Loucy (cell line): ENCODE results near the gene SNRNP200.

ENCODE experiments used
- CTCF ChIP-seq: fragments of 200-600 bp; sonication (generic); conservative IDR thresholded peaks from 2 replicates; pipeline ENCODE4 v1.5.1; 2014; ENCODE audit warnings: mild to moderate bottlenecking, antibody characterized with exemption, low read length
- EZH2phosphoT487 ChIP-seq: fragments of 200-600 bp; IDR thresholded peaks from 2 replicates; pipeline ENCODE4 v1.6.1; 2018; ENCODE audit warnings: antibody characterized with exemption, mild to moderate bottlenecking, moderate library complexity, borderline replicate concordance

GRCh38 chr2:96238266-96238665, 67.1 kb downstream of the SNRNP200 start:
- no peak for TF ChIP-seq CTCF
- TF ChIP-seq EZH2phosphoT487 = no peak
